Type B pancreatic cell (in vitro differentiated cells): Measurements from ENCODE around the gene ARHGEF4. TPM values are rescaled to one million over a fixed set of nuclear protein-coding genes. Genes with fewer than 3 reads are reported as not detected.

Experiments used
- DNase-seq: peaks from one replicate; pipeline ENCODE4 v3.0.0; 2021; ENCODE audit warnings: mixed read lengths; ENCODE audit not compliant: unreplicated experiment; ENCODE audit errors: extremely low spot score
- H3K27ac Mint-ChIP-seq: 2 replicates; pipeline ENCODE4 v1.8.0; 2021; ENCODE audit warnings: mild to moderate bottlenecking, mixed read lengths
- H3K27me3 Mint-ChIP-seq: 2 replicates; pipeline ENCODE4 v1.8.0; 2021; ENCODE audit warnings: mixed read lengths
- H3K36me3 Mint-ChIP-seq: 2 replicates; pipeline ENCODE4 v1.8.0; 2021; ENCODE audit warnings: mixed read lengths
- H3K4me1 Mint-ChIP-seq: one replicate; pipeline ENCODE4 v1.8.0; 2021; ENCODE audit warnings: mixed read lengths; ENCODE audit not compliant: unreplicated experiment
- H3K4me3 Mint-ChIP-seq: 2 replicates; pipeline ENCODE4 v1.8.0; 2021; ENCODE audit warnings: mild to moderate bottlenecking, mixed read lengths
- H3K9me3 Mint-ChIP-seq: 2 replicates; pipeline ENCODE4 v1.8.0; 2021; ENCODE audit warnings: mixed read lengths
- total RNA-seq: library from RNA; stranded (reverse); gene quantifications from 2 replicates; pipeline ENCODE4 v1.2.1, GENCODE V29; 2021; ENCODE audit warnings: low replicate concordance
- TF ChIP-seq, protein P1 (sequence below): fragments of 200-600 bp; sonication (generic); conservative IDR thresholded peaks from 2 replicates; pipeline ENCODE4 v1.5.0; 2021; ENCODE audit warnings: antibody characterized with exemption, mild to moderate bottlenecking

ARHGEF4 gene
- total RNA-seq, 1 donor from 2014 or later: 31.4 TPM

DNA sequence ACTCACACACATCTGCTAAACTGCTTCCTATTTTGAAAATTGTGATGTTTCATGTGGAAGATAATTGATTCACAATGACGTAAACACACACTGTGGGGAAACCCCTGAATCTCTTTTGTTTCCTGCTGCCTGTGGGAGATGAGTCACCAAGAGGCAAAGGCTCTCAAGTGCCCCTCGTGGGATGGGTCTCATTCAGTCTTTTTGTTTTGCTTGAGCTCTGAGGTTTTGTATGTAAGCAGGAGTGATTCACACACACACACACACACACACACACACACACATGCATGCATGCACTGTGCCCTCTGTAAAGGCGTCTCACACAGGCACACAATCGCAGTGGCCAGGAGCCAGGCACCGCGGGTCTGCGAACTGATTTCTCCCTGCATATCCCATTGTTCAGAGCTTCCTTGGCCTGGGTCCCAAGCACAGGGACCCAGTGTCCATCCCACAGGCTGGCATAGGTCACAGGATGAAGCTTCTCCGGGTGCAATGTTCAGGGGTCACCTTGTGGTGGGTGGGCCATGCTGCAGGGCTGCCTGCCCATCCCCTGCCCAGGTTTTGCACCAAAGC, 12.1 kb upstream of the ARHGEF4 start:
- Mint-ChIP-seq H3K9me3 (no peaks in the 10 kb centered on the region), H3K36me3 (no peaks in the 10 kb centered on the region), H3K4me1 (peaks cover 39% of the 10 kb centered on the region), H3K27ac (peak overlapping the region; percentile 89), H3K4me3 (peak overlapping the region; percentile 24), H3K27me3 (no peaks in the 10 kb centered on the region)
- TF ChIP-seq, protein P1, sequence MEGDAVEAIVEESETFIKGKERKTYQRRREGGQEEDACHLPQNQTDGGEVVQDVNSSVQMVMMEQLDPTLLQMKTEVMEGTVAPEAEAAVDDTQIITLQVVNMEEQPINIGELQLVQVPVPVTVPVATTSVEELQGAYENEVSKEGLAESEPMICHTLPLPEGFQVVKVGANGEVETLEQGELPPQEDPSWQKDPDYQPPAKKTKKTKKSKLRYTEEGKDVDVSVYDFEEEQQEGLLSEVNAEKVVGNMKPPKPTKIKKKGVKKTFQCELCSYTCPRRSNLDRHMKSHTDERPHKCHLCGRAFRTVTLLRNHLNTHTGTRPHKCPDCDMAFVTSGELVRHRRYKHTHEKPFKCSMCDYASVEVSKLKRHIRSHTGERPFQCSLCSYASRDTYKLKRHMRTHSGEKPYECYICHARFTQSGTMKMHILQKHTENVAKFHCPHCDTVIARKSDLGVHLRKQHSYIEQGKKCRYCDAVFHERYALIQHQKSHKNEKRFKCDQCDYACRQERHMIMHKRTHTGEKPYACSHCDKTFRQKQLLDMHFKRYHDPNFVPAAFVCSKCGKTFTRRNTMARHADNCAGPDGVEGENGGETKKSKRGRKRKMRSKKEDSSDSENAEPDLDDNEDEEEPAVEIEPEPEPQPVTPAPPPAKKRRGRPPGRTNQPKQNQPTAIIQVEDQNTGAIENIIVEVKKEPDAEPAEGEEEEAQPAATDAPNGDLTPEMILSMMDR: no peak
- DNase-seq: no peak

DNA sequence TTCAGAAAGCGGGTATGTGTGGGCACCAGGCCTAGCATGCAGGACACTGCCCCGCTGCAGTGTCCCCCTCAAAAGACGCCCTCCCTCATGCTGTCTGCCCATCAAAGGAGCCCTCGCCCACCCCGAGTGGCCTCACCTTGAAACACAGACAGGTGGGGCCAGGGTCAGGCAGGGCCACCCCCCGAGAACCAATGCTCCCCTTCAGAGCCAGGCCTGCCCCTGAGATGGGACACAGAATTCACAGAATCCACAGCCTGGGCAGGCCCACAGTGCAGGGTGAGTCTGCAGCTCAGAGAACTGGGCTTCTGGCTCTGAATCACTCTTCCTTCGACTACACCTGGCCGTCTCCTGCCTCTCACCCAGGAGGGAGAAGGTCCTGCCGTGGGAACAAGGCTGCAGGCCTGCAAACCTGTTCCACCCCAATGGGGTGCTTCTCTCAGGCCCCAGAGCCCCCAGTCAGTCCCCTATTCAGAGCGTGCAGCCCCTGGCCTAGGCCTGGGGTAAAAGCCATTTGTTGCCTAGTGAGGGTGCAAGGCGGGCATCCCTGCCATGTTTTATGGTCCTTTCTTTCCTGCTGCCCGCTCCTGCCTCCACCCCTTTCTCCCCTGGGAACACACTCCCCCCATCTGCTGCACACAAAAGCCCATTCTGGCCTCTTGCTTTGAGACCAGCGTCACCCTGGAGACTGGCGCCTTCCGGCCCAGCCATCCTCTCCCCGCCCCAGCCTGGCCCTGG, 11.3 kb upstream of the ARHGEF4 start:
- no peak overlapping the region for H3K4me3 Mint-ChIP-seq
- H3K36me3 Mint-ChIP-seq: no peaks in the 10 kb centered on the region
- TF ChIP-seq, protein P1: no peak
- H3K9me3 Mint-ChIP-seq: no peaks in the 10 kb centered on the region
- no peaks in the 10 kb centered on the region for H3K27me3 Mint-ChIP-seq
- H3K4me1 Mint-ChIP-seq: peaks cover 33% of the 10 kb centered on the region
- no peak for DNase-seq
- peak overlapping the region; percentile 29 for H3K27ac Mint-ChIP-seq

DNA sequence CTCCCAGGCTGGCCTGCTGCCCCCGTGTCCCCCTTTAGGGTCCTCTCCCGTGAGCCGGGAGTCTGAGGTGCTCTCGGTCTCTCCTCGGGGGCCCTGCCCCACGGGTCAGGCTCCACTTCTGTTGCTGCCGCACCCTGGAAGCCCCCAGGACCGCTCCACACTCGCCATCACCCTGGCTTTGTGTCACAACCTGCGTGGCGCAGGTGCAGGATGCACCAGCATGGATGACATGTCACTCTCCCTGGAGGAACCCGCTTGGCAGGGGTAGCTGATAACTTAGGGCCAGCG, 10.8 kb upstream of the ARHGEF4 start:
- H3K27ac Mint-ChIP-seq: no peak overlapping the region
- no peak for DNase-seq
- H3K9me3 Mint-ChIP-seq: no peaks in the 10 kb centered on the region
- H3K36me3 Mint-ChIP-seq: no peaks in the 10 kb centered on the region
- TF ChIP-seq, protein P1: no peak
- no peaks in the 10 kb centered on the region for H3K27me3 Mint-ChIP-seq
- peaks cover 28% of the 10 kb centered on the region for H3K4me1 Mint-ChIP-seq
- H3K4me3 Mint-ChIP-seq: no peak overlapping the region

DNA sequence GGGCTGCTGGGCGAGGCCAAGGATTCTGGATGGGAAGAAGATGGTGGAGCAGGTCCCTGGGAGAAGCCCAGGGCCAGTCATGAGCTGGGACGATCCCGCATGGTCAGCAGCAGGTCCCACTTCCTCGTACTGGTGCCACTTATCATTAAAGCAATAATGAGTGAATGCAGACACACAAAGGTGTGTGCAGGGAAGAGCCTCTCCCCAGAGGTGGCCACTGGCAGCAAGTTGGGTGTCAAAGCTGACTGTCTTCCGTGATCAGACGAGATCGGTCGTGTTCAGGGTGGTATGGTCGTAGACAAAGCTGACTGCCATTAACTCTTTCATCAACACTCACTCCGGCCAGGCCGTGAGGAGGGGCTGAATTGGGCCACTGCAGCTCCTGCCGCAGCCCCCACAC, 10.3 kb upstream of the ARHGEF4 start:
- no peaks in the 10 kb centered on the region for H3K36me3 Mint-ChIP-seq
- H3K27ac Mint-ChIP-seq: no peak overlapping the region
- peaks cover 23% of the 10 kb centered on the region for H3K4me1 Mint-ChIP-seq
- TF ChIP-seq, protein P1: no peak
- no peaks in the 10 kb centered on the region for H3K27me3 Mint-ChIP-seq
- no peaks in the 10 kb centered on the region for H3K9me3 Mint-ChIP-seq
- no peak for DNase-seq
- no peak overlapping the region for H3K4me3 Mint-ChIP-seq

DNA sequence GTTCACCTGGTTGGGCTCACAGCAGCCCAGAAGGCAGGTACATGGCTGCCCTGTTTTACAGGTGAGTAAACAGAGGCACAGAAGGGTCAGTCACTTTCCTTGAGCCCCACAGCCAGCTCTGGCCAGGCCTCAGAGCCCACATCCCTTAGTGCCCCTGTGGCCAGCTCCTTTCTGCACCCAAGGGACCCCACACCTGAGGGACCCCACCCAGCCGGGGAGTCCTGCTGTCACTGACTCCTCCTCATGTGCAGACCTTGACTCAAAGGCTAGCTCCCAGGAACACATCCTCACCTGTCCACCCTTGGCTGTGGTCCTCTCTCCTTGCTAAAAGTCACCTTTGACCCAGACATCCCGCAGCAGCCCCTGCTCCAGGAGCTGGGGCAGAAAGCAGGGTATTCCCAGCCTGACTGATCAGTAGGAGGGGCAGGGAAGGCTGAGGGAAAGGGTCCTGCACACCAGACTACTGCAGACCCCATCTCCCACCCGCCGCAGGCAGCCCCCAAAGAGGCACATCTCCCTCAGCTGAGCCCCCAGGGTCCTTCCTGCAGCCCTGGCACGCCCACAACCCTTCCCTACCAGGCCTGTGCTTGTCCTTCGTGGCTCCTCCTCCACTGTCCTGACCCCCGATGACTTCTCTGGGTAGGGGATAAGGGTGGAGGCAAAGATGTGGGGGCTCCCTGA, 9.8 kb upstream of the ARHGEF4 start:
- Mint-ChIP-seq H3K4me3 (no peak overlapping the region), H3K27me3 (no peaks in the 10 kb centered on the region), H3K36me3 (no peaks in the 10 kb centered on the region), H3K27ac (peak overlapping the region; percentile 68), H3K9me3 (no peaks in the 10 kb centered on the region), H3K4me1 (peaks cover 19% of the 10 kb centered on the region)
- TF ChIP-seq, protein P1: no peak
- DNase-seq: no peak
